Right lobe of liver (tissue), 4 donors: ENCODE results near the gene BMP10.

ENCODE experiments used
- CTCF ChIP-seq, 4 donors: fragments of 200-600 bp in 3 of 4; fragments of 450-650 bp in 1 of 4; IDR thresholded peaks; one replicate each; pipeline versions ENCODE4 v1.5.1 to v1.8.0; 2016 to 2022; ENCODE audit warnings: antibody characterized with exemption in 4 of 4, mild to moderate bottlenecking in 2 of 4
- POLR2A ChIP-seq: fragments of 450-650 bp; IDR thresholded peaks from one replicate; pipeline ENCODE4 v1.6.1; 2017; ENCODE audit warnings: antibody characterized with exemption, mild to moderate bottlenecking
- donor health status: DM: no; HTN: no; CAD: no.
- donor health status: DM: no; HTN: no; CAD: no.
- donor health status: DM: no; HTN: yes; CAD: no.

- TF ChIP-seq CTCF (IDR thresholded peaks at IDR 0.05) (no peak), POLR2A (no peak)
Observed at GRCh38 chr2:68917034-68917718, 46.0 kb upstream of the BMP10 start.
